Myocyte (in vitro differentiated cells): ENCODE data around the gene SIDT2. TPM values are rescaled to one million over a fixed set of nuclear protein-coding genes. Genes with fewer than 3 reads are reported as not detected.

Experiments used
- DNase-seq: peaks from one replicate; pipeline ENCODE4 v3.0.0-alpha.2; 2012; ENCODE audit warnings: low read depth
- total RNA-seq: library from RNA; depleted of rRNA; stranded (reverse); fragments of >200 nt; gene quantifications from 2 replicates; pipeline ENCODE4 v1.2.3, GENCODE V29; 2014

The SIDT2 gene
- total RNA-seq, 1 donor from 2014 or later, result 24.7 TPM

DNA sequence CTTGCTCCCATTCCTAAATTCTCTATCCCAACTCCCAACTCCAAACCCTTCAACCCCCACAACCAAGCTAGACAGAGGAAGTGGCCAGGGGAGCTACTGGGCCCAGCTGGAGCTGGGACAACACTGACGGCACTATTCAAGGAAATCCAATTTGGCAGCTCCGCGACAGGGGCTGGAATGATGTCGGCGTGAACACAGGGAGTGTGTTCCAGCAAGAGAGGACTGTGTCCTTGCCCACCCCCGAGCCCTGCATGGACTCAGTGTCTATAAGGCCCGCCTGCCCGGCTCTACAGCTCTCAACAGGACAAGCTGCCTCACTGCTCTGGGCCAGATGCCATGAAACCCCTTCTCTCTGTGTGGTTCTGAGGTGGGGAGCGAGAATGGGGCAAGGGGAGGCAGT, 42.0 kb downstream of the SIDT2 start:
- DNase-seq, result no peak

GRCh38 chr11:117220999-117221774, 42.6 kb downstream of the SIDT2 start:
- DNase-seq, result peak; percentile 93

- DNase-seq, result peak; percentile 95
These were observed 43.4 kb downstream of the SIDT2 start for GRCh38 chr11:117221775-117222517.

GRCh38 chr11:117222991-117223740, 44.6 kb downstream of the SIDT2 start:
- no peak for DNase-seq

DNA sequence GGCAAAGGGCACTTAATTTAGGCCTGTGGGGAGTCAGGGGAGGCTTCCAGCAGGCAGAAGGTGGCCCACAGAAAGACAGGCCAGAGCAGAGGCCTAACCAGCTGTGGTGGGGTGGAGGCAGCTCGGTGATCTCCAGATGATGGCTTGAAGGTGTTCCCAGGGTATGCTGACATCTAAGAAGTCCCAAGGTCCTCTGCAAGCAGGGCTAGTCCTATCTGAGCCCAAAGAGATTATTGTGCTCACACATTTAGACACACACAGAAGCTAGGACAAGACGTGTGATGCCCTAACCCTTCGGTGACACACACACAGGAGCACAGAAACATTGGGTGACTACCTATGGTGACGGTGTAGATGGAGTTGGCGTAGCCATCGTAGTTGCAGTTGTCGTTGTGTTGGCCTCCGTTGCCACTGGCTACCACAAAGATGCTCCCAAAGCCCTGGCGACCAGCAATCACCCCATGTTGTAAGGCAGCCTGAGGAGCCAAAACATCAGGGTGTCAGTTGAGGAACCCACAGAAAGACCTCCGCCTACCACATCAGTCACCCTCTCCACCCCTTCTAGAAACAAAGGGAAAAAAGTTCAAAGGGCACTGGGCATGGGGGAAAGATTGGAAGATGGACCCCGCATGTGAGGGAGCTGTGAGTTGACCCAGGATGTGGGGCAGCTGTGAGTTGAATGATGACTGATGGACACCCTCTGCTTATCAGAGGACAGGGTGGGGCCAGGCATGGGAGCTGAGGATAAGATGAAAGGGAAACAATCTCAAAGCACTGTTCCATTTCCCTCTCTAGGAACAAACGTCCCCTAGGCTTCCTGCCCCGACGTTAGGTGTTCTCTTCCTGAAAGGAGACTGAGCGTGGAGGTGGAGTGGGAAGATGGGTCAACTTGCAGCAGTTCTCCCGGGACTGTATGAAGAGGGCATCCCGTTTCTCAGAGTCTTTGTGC, 45.5 kb downstream of the SIDT2 start:
- DNase-seq, result no peak

GRCh38 chr11:117225553-117226170, 47.1 kb downstream of the SIDT2 start:
- DNase-seq, result no peak

DNA sequence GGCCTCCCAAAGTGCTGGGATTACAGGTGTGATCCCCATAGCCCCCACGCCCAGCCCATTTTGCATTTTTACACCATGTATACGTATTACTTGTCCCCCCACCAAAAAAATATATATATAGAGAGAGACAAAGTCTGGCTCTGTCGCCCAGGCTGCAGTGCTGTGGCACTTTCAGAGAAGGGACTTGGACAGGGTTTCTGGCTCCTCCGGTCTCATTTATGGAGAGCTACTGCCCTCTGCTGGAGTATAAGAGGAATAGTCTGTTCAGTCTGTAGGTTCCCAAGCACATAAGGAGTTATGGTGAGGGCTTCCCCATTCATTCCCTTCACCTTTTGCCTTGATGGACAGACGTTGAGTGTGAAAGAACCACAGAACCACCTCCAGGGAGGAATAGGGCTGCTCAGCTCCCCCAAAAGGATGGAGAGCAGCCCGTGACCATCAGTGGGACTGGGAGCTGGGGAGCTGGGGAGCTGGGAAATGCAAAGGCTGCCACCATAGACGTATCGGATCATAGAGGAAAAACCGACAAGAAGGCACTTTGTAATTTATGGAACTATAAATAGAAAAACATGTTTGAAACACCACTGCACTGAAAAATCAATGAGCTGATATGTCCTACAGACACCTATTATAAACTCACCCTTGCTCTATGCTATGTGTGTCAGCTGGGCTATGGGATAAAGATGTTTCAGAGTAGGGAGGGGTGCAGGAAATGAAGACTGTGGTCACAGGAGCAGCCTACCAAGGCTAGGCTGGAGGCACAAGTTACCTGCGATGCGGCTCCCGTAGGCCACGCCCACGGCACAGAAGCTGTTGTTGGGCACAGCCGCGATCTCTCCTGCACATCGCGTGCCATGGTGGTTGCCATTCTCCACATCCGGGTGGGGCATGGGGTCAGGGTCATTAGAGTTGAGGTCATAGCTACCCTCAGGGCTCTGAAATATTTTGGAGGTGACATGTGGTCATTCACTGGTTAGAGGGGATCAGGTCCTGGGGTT, 48.1 kb downstream of the SIDT2 start:
- peak; percentile 83 for DNase-seq

- DNase-seq, result no peak
These were observed 49.5 kb downstream of the SIDT2 start for GRCh38 chr11:117228091-117228490.

DNA sequence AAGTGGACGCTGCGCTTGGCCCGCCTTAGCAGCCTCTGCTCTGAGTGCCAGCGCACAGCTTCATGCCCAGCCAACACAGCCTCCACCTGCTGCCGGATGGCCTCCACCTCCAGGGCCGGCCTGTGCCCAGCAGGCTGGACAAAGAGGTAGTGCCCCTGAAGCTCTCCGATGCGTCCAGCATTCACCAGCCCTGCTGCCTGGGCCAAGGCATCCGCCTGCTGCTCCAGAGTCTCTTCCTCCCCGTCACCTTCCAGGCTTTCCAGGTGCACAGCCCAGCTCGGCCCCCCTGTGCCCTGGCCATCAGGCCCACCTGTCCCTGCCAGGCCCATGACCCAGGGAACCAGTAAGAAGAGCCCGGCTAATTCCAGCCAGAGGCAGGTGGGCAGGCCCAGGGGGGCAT, 50.9 kb downstream of the SIDT2 start:
- DNase-seq, result no peak

DNA sequence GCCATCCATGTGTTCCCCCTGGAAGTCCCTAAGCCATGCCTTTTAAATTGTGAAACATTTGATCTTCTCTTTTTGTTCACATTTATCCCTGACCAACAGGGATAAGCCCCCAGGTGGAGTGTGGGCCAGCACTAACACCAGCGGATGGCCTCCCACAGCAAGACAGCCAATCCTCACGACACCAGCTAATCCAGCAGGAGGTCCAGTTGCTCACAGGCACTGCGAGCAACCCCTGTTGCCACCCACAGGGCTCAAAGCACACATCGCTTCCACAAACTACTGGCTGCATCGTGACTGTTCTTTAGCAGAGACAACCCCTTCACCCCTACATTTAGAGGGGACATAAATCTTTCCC, 51.4 kb downstream of the SIDT2 start:
- DNase-seq, result no peak

- no peak for DNase-seq
These were observed 51.9 kb downstream of the SIDT2 start for GRCh38 chr11:117230286-117230961.

GRCh38 chr11:117230999-117231841, 52.7 kb downstream of the SIDT2 start:
- no peak for DNase-seq

DNA sequence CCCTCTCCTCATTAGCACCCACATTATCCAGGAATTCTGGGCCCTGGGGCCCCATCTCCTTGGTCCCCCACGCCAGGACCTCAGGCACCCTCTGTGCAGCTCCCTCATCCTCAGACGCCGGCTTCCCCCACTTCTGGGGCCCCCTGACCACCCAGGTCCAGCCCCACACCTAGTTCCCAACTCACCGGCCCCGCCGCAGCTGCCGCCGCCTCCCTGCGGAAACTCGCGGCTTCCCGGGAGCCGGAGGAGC, 53.2 kb downstream of the SIDT2 start, which contains the start of gene PCSK7:
PCSK7 (minus strand) TSS at position 232 of the 250 bp plus-strand sequence. CDS start 2,229 bp downstream, outside the sequence.
- peak; percentile 75 for DNase-seq

DNA sequence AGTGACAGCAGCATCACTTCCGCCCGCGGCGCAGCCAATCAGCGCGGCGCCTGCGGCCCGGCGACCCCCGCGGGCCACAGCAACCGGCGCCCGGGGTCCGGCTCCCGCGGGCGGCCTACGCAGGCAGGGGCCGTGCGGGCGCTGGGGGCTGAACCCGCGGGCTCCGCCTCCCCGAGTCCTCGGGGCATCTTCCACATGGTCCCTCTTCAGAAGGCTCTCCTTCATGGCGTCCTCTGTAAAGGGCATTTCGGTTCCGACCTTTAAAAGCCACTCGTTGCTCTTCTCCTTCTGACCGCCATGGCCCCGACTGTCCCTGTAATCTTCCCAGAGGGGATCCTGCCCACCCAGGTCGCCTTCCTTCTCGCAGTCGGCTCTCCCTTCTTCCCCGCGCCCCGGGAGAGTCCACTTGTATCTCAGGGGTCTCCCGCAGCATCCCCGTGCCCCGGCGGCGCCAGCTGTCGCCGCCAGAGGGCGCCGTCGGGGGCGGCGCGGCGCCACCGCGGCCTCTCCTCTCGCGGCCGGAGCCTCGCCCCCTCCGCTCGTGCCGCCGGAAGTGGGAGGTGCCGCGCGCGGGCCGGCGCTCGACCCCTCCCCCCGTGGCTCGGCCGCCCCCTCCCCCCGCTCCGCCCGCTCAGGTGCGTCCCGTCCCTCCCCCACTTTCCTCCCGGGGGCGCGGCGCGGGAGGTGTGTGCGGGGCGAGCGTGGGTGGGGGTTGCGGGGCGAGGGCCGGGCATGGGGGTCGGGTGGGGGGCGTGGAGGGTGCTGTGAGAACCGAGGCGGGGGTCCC, 53.7 kb downstream of the SIDT2 start, which contains the start of gene RNF214:
RNF214 (plus strand) TSS at position 580 of the 787 bp plus-strand sequence. CDS start 1,602 bp downstream, outside the sequence.
- DNase-seq, result peak; percentile 81

DNA sequence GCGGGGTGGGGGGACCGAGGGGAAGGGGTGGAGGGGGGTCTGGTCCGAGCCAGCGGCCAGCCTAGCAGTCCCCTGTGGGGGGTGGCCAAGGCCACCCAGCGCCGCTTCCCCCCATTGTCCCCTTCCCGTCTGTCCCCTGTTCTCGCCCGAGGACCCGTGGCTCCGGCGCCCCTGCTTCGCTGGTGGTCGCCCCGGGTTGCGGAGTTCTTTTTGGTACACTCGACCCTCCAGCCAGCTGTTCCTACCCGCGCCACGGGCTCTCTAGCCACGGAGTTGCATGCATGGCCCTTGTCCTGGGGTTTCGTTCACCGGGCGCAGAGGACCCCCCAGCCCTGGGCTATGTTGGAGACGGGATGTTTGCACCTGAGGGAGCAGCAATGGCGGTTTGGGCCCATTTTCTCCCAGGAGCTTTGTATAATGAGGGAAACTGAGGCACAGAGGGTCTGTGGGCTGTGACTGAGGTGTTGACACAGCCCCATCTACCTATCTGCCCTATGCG, 54.4 kb downstream of the SIDT2 start:
- DNase-seq, result no peak

DNA sequence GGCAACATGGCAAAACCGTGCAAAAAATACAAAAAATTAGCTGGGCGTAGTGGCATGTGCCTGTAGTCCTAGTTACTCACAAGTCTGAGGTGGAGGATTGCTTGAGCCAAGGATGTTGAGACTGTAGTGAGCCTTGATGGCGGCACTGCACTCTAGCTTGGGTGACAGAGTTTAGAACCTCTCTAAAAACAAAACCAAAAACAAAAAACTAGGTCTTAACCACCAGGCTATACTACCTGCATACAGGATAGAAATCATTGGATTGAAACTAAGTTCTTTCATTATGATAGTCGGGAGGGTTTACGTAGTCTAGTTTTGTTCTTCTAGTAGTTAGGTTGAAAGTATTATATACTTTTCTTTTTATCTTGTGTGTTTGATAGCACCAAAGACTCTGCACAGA, 59.7 kb downstream of the SIDT2 start:
- no peak for DNase-seq

- DNase-seq, result peak; percentile 78
These were observed 60.8 kb downstream of the SIDT2 start for GRCh38 chr11:117239295-117239694.
